HFFc6 (cell line): ENCODE results near the gene FURIN. TPM values are rescaled to one million over a fixed set of nuclear protein-coding genes. Genes with fewer than 3 reads are reported as not detected.

ENCODE experiments used
- DNase-seq: peaks from one replicate; pipeline ENCODE4 v3.0.0-alpha.2; 2018
- H3K27ac Mint-ChIP-seq: 2 replicates; pipeline ENCODE4 v1.8.0; 2020; ENCODE audit warnings: mild to moderate bottlenecking, mixed read lengths
- H3K27me3 Mint-ChIP-seq: 2 replicates; pipeline ENCODE4 v1.8.0; 2021; ENCODE audit warnings: mild to moderate bottlenecking, moderate library complexity, mixed read lengths; ENCODE audit not compliant: insufficient read depth
- H3K36me3 Mint-ChIP-seq: 2 replicates; pipeline ENCODE4 v1.8.0; 2021; ENCODE audit warnings: low read depth, mixed read lengths
- H3K4me1 Mint-ChIP-seq: 2 replicates; pipeline ENCODE4 v1.8.0; 2020; ENCODE audit warnings: low read depth, mixed read lengths
- H3K4me3 Mint-ChIP-seq: 2 replicates; pipeline ENCODE4 v1.8.0; 2020; ENCODE audit warnings: mild to moderate bottlenecking, moderate library complexity, mixed read lengths
- H3K9me3 Mint-ChIP-seq: 2 replicates; pipeline ENCODE4 v1.8.0; 2020; ENCODE audit warnings: mild to moderate bottlenecking, mixed read lengths
- total RNA-seq, 6 experiments: library from RNA; stranded (reverse); fragmentation: NEBNext Ultra II Directional; extraction: Animal tissue kit (Norgen Biotek cat#: 25700); gene quantifications; 2 replicates in 1 of 6; 3 replicates in 5 of 6; pipeline ENCODE4 v1.2.3, GENCODE V29; 2021
- TF ChIP-seq, protein P1 (sequence below): fragments of 200-600 bp; sonication (generic); IDR thresholded peaks from 2 replicates; pipeline ENCODE4 v1.5.0; 2021; ENCODE audit warnings: antibody characterized with exemption, mild to moderate bottlenecking

The FURIN gene
- total RNA-seq, 6 experiments from 2014 or later, result 68.9 to 79.4 (median 74.6) TPM

DNA sequence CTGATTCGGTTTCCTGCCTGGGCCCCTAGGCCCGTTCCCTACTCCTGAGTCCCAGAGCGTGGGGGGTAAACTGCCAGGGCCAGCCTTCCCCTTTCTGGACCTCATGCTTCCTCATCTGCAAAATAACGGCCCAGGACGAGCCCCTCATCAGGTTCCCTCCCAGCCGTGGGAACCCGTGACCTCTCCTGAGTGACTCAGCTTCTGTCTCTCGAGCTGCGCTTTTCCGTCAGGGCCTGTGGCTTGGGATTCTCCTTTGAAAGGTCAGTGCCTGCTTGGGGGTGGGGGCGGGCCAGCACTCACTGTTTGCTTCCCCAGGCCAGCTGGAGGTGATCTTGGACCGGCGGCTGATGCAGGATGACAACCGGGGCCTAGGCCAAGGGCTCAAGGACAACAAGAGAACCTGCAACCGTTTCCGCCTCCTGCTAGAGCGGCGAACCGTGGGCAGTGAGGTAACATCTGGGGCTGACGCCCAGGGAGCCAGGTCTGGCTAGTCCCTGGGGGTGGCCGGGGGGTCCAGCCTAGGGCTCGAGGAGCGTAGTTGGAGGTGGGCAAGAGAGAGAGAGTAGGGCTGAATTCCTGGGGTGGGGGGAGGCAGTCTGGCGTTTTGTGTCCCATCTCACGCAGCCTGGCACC, 47.5 kb downstream of the FURIN start:
- Mint-ChIP-seq H3K27ac (no peak overlapping the region), H3K27me3 (no peaks in the 10 kb centered on the region), H3K9me3 (no peaks in the 10 kb centered on the region), H3K4me3 (no peak overlapping the region), H3K4me1 (no peaks in the 10 kb centered on the region), H3K36me3 (peaks cover 12% of the 10 kb centered on the region)
- no peak for DNase-seq
- TF ChIP-seq, protein P1, sequence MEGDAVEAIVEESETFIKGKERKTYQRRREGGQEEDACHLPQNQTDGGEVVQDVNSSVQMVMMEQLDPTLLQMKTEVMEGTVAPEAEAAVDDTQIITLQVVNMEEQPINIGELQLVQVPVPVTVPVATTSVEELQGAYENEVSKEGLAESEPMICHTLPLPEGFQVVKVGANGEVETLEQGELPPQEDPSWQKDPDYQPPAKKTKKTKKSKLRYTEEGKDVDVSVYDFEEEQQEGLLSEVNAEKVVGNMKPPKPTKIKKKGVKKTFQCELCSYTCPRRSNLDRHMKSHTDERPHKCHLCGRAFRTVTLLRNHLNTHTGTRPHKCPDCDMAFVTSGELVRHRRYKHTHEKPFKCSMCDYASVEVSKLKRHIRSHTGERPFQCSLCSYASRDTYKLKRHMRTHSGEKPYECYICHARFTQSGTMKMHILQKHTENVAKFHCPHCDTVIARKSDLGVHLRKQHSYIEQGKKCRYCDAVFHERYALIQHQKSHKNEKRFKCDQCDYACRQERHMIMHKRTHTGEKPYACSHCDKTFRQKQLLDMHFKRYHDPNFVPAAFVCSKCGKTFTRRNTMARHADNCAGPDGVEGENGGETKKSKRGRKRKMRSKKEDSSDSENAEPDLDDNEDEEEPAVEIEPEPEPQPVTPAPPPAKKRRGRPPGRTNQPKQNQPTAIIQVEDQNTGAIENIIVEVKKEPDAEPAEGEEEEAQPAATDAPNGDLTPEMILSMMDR, result no peak

DNA sequence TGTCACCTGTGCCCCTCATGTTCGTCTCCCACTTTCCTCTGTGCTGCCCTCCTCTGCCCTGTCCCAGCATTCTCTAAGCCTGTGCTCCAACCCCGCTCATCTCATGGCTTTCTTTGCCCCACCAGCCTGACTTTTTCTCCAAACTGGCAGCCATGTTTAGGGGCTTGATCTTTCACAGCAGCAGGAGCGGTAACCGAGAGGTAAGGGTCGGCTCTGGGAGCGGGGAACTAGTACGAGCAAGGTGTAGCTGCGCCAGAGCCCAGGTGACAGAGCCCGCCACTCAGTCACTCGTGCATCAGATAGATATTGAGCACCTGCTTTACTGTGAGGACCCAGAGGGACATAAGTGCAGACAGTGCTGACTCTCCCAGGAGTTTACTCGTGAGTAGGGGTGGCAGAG, 48.1 kb downstream of the FURIN start:
- peaks cover 12% of the 10 kb centered on the region for H3K36me3 Mint-ChIP-seq
- no peak overlapping the region for H3K27ac Mint-ChIP-seq
- H3K4me1 Mint-ChIP-seq, result no peaks in the 10 kb centered on the region
- TF ChIP-seq, protein P1, result no peak
- H3K27me3 Mint-ChIP-seq, result no peaks in the 10 kb centered on the region
- H3K9me3 Mint-ChIP-seq, result no peaks in the 10 kb centered on the region
- H3K4me3 Mint-ChIP-seq, result no peak overlapping the region
- DNase-seq, result no peak

DNA sequence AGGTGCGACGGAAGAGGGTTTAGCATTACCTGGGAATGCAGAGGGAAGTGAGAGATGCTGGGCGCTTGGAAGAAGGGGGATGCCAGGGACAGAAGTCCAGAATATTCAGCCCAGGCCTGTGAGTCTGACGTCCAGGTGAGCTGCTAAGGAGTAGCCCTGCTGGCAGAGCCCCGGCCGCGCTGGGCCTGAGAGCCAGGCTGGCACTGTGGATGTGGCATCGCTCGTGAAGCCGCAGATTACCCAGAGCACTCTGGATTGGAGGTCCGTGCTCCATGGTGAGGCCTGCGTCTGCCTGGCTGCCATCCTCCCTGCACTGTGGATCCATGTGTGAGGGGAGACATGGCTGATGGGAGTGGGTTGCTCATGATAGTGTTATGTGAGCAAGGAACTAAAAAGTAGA, 49.2 kb downstream of the FURIN start:
- TF ChIP-seq, protein P1, result no peak
- H3K27me3 Mint-ChIP-seq, result no peaks in the 10 kb centered on the region
- peaks cover 12% of the 10 kb centered on the region for H3K36me3 Mint-ChIP-seq
- H3K27ac Mint-ChIP-seq, result no peak overlapping the region
- DNase-seq, result no peak
- no peaks in the 10 kb centered on the region for H3K4me1 Mint-ChIP-seq
- H3K4me3 Mint-ChIP-seq, result no peak overlapping the region
- no peaks in the 10 kb centered on the region for H3K9me3 Mint-ChIP-seq

DNA sequence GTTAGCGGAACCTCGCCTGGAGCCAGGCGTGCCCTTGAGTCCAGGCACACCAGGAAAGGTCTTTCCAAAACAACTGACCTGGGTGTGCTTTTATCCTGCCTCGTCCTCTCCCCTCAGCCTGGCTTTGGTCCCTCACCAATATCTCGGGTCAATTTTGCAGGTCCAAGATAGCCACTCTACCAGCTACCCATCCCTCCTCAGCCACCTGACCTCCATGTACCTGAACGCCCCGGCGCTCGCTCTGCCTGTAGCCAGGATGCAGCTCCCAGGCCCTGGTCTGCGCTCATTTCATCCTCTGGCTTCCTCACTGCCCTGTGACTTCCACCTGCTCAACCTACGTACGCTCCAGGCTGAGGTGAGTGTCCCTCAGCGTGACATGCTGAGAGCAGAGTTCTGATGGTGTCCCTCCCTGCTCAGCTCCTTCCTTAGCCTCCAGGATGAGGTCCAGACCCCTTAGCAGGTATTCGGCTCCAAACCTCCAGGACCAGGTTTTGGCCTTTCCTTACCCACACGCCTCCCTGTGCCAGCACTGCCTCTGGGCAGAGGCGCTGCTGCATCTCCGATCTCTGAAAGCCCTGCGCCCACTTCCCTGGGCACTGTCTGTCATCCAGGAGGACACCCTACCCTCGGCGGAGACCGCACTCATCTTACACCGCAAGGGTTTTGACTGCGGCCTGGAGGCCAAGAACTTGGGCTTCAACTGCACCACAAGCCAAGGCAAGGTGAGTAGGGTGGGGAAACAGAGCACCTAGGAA, 49.8 kb downstream of the FURIN start:
- Mint-ChIP-seq H3K27ac (no peak overlapping the region), H3K9me3 (no peaks in the 10 kb centered on the region), H3K36me3 (peaks cover 9% of the 10 kb centered on the region), H3K27me3 (no peaks in the 10 kb centered on the region), H3K4me1 (no peaks in the 10 kb centered on the region), H3K4me3 (no peak overlapping the region)
- DNase-seq, result no peak
- TF ChIP-seq, protein P1, result no peak

DNA sequence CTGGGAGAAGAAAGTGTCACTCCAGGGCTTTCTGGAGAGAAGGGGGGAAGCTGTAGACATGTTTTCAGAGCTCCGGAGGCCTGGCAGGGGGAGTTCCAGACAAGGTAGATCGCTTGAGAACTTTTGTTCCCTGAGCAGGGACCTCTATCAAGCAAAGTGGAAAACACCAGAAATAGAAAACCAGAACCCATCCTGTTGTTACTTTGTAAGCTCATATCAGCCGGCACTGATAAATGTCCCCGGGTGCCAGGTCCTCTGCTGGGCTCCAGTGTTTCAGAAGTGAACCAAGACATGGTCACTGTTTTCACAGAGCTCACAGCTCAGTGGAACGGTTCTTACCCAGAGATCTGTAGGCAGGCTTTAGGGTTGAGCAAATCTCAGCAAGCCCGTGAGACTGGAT, 50.4 kb downstream of the FURIN start:
- H3K27me3 Mint-ChIP-seq, result no peaks in the 10 kb centered on the region
- peaks cover 5% of the 10 kb centered on the region for H3K36me3 Mint-ChIP-seq
- no peaks in the 10 kb centered on the region for H3K9me3 Mint-ChIP-seq
- TF ChIP-seq, protein P1, result no peak
- no peaks in the 10 kb centered on the region for H3K4me1 Mint-ChIP-seq
- no peak overlapping the region for H3K27ac Mint-ChIP-seq
- no peak overlapping the region for H3K4me3 Mint-ChIP-seq
- DNase-seq, result no peak
